Thyroid gland (tissue), 4 donors: Measurements from ENCODE around the gene ZNF652.
A peak's percentile ranks its signal among the peaks of the same experiment; 100 is the strongest.

Experiments
- POLR2A ChIP-seq, 2 donors: fragments of 450-650 bp; IDR thresholded peaks; one replicate each; pipeline ENCODE4 v1.6.1; 2017; ENCODE audit warnings: antibody characterized with exemption in 2 of 2, mild to moderate bottlenecking in 2 of 2, moderate library complexity in 1 of 2
- TF ChIP-seq, protein P1 (sequence below), 6 experiments: fragments of 200-600 bp in 3 of 6; fragments of 450-650 bp in 3 of 6; sonication (generic) in 3 of 6; IDR thresholded peaks; one replicate each; pipeline ENCODE4 v1.5.1; 2016 to 2019; ENCODE audit warnings: antibody characterized with exemption in 6 of 6, mild to moderate bottlenecking in 2 of 6, inconsistent platforms in 1 of 6, moderate library complexity in 1 of 6

DNA sequence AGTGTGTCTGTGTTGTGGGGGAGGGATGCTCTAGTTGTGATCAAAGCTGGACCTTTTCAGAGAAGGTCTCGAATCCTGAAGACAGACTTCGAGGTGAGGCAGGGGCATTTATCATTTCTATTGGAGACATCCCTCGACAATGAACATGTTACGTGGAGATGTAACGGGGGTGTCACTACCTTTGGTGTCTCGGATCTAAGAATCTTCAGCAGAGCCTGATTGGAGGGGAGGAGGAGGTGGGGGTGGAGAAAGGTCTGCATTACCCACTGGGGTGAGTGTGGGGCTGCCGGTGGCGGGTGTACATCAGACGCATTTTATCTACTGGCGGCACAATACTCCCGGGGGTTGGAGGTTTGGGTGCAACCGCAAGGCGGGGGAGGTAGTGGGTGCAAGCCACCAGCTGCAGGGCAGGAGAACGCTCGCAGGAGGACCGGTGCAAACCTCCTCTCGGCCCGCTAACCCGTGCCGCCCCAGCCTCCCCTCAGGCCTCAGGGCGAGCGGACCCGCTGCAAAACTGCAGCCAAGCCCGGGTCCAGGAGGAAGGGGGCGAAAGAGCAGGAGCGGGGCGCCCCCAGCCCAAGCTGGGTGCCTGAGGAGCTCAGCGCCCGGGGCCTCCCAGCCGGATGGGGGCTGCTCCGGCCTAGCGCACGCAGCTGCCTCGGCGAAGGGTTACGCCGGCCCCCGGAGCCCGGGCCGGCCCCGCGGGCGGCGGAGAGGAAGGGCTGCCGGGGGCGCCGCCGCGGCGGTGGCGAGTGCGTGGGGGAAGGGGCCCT, 735 bp downstream of the ZNF652 start:
- TF ChIP-seq, protein P1, sequence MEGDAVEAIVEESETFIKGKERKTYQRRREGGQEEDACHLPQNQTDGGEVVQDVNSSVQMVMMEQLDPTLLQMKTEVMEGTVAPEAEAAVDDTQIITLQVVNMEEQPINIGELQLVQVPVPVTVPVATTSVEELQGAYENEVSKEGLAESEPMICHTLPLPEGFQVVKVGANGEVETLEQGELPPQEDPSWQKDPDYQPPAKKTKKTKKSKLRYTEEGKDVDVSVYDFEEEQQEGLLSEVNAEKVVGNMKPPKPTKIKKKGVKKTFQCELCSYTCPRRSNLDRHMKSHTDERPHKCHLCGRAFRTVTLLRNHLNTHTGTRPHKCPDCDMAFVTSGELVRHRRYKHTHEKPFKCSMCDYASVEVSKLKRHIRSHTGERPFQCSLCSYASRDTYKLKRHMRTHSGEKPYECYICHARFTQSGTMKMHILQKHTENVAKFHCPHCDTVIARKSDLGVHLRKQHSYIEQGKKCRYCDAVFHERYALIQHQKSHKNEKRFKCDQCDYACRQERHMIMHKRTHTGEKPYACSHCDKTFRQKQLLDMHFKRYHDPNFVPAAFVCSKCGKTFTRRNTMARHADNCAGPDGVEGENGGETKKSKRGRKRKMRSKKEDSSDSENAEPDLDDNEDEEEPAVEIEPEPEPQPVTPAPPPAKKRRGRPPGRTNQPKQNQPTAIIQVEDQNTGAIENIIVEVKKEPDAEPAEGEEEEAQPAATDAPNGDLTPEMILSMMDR (IDR thresholded peaks at IDR 0.05) = no peak
- TF ChIP-seq POLR2A (IDR thresholded peaks at IDR 0.05) = peak in 1 of 2 donors; percentile 17
